GM19351 (cell line): Measurements from ENCODE around the gene ACTG2.
"Not testable (repeated sequence)": the region's sequence is repeated elsewhere in the genome, so short reads cannot be mapped to it uniquely, and the experiment has no call there.

Experiments used
- ATAC-seq: cut with Tn5 transposase; IDR thresholded peaks from one replicate; pipeline ENCODE4 v1.9.1; 2021; ENCODE audit warnings: mild to moderate bottlenecking, moderate library complexity; ENCODE audit not compliant: unreplicated experiment

ACTG2 gene

DNA sequence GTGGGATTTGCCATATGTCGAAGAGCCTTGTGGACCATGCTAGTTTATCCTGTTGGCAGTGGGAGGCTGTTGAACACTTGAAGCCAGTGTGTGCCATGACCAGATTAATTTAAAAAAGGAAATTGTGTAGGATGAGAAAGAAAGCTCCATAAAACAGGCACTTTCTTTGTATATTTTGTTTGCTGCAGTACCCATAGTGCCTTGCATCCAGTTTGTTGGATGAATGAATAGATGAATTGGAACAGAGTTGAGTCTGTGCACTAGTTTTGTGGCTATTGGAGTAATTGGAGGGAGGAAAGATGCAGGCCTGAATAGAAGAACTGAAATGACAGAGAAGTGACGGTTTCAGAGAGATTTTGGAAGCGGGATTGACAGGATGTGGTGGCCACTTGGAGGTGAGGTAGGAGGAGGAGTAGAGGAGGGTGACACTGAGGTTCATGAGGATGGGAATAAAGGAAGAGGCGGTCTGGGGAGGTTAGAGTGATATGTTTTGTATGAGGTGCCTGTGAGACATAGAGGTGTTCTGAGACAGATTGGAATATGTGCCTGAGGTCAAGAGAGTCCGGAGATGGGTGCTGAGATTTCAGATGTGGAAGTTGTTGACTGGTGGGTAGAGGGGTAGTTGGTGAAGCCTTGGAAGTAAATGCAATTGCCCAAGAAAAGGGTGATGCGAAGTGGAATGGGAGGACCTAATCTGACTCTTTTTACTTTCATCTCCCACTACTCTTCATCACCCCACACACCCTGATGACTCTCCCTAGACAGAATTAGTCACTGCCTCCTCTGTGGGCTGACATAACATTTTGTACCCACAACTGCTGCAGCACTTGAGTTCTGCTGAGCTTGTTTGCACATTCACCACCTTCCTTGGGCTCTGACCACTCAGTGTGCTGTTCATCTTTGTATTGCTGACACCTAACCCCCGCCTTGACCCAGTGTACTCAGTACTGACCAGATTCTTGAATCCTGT is 39.0 kb downstream of the ACTG2 start:
- no peak for ATAC-seq

DNA sequence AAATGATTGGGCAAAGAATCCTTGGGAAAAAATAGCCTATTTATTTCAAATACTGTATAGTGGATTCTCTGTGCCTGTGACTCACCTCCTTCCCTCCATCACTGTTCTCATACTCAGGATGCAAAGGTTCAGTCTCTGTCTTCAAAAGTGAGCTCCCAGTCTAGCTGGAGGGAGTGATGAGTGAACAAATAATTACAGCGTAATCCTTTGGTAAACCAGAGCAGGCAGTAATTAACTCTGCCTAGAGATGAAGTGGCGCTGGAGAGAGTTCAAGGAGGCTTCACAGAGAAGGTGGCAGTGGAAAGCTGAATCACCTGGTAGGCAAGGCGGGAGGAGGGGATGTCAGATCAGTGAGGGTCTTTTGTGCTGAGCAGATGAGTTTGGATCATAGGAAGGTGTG is 40.4 kb downstream of the ACTG2 start:
- no peak for ATAC-seq

DNA sequence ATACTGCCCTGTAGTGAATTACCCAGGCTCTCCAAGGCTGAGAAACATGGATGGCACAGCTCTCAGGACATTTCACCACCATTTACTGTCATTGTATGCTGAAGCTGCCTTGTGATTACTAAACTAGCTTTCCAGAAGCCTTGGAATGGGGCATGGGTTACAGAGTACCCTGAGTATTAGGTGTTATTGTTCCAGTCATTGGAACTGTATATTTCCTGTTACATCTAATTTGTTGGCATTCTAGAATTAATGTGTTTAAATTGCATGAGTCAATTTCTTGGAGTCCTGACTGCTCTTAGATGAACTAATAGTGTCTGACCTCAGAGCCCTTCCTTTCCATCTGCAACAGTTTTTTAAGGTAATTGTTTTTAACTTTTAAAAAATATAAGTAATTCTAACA is 42.8 kb downstream of the ACTG2 start:
- no peak for ATAC-seq

DNA sequence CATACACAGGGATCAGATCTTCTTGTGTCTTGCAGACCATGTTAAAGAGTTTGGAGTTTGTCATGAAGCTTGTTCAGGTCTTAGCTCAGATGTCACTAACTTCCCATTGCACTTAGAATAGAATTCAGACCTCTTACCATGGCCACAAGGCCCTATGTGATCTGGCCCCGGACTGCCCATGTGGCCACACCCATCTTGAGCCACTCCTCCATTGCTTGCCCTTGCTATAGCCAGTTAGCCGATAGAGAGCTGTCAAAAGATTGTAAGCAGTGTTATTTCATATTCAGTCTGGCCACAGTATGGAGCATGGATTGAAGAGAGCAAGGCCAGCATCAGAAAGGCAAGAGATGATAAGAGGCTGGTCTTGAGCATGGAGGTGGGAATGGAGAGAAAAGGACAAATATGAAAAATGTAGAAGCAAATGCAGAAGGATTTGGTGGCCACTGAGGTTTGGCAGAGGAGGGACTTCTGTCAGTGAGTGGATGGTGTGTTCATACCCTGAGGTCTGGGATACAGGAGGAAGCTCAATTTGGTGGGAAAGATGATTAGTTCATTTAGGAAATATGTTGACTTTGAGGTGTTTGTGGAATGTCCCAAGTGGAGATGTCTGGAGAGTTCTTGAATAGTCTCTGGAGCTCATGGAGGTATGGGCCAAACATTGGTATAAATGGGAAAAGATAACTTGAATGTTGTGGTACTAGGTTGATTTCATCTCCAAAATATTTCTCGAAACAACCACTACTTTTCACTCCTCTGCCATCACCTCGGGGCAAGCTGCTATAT is 44.5 kb downstream of the ACTG2 start:
- no peak for ATAC-seq

DNA sequence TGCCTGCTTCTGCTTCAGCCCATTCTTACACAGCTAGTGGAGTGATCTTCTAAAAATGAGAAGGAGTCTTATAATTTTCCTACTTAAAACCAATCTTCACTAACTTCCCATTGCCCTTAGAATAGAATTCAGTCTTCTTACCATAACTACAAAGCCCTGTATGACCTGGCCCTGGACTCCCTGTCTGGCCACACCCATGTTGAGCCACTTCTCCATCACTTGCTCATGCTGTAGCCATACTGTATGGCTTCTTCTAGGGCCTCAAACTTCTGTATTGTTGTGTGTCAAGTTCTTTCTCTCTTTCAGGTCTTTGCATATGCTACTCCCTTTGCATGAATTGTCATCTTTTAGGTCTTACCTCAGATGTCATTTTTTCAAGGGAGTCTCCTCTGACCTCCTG is 45.1 kb downstream of the ACTG2 start:
- no peak for ATAC-seq

DNA sequence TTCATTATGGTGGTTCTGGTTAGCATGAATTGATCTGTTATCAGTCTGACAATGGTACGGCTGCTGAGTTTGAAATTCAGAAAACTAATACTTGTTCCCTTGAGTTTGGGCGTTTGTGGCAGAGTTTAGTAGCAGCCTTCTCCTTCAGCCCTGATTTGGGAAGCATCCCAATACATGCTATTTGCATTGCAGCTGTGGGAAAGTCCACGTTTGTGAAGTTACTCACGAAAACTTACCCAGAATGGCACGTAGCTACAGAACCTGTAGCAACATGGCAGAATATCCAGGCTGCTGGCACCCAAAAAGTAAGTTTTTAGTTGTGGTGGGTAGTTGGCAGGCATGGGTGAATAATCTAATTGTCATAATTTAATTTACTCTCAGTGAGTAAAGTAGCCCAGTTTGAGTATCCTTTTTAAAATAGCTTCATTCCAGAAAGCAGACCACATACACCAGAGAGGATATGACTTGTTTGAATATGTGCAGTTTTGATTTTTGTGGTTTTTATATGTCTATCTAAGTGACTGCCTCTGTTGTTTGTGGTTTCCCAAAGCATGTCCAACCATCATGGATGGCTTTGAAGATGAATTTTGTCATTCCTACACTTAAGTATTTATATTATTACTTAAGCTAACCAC is 46.0 kb downstream of the ACTG2 start:
- no peak for ATAC-seq

DNA sequence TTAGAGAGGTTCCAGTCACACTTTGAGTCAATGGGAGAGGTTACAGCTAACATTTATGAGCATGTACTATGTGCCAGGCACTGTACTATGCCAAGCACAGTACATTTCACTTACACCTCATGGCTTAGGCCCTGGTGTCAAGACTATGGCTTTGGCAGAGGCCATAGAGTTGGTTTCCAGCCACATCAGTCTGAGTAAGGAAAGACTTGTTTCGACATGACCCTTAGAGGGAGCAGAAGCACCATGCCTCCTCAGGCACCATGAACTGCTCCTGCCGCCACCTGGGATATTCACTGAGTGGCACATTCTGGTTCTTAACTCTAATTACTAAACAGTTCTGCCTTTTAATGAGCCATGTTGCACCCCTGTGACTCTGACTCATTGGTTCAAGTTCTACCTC is 46.6 kb downstream of the ACTG2 start:
- ATAC-seq, result no peak

DNA sequence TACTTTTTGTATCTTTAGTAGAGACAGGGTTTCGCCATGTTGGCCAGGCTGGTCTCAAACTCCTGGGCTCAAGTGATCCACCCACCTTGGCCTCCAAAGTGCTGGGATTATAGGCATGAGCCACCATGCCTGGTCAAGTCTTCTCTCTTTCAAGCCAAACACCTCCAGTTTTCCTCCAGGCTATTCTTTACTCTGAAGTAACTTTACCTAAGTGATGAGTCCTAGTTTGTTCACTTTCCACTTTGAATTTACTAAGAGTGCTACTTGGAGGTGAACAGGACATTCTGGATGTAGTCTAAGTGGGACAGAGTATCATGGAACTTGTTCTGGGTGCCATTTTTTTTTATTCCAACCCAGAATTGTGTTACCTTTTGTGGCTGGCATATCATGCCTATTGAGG is 47.3 kb downstream of the ACTG2 start:
- not testable (repeated sequence) for ATAC-seq

DNA sequence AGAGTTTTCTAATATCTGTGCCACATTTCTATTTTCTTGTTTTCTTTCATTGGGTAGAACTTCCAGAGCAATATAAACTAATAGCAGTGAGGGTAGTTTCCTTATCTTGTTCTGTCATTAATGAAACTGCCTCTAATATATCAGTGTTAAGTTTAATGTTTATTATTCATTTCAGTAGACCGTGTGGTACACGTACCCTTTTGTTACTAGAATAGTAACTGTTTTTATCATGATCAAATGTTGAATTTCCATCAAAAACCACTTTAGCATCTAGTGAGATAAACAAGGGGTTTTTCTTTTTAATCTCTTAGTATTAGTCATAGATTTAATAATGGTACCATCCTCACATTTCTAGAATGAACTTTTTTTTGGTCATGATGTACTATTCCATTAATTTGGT is 49.9 kb downstream of the ACTG2 start:
- ATAC-seq, result no peak

DNA sequence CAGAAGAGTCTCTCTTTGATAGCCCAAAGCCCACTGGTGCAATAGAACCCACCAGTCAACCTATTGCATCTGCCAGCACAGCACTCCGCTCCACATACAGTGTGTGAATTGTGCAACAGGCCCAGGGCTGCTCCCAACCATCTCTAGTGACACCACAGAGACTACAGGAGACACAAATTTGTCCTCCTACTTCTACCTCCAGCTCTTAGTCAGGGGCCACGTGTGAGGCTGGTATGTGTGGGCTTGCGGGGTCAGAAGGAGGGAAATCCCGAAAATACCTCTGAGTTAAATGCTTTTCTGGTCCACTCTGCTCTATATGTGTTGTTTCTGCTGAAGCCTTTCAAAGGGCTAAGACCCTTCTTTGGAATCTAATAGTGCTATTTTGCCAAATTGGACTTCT is 51.9 kb downstream of the ACTG2 start:
- peak; percentile 57 for ATAC-seq

DNA sequence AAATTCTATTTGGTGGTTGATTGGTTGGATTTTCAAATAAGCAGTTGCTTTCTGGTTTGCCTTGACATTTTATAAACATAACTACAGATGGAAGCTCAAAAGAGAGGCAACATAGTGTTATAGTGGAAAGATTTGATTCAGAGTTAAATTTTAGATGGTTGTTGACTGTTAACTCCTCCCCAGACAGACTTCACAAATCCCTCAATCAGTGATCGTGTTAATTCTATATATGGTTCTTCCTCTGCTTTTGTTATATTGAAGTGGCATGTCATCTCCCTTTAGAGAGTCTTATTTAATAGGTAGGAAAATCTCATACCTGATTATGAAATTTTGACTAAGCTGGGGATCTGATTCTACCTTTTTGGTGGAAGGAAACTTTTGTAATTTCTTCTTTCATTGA is 53.4 kb downstream of the ACTG2 start:
- no peak for ATAC-seq

DNA sequence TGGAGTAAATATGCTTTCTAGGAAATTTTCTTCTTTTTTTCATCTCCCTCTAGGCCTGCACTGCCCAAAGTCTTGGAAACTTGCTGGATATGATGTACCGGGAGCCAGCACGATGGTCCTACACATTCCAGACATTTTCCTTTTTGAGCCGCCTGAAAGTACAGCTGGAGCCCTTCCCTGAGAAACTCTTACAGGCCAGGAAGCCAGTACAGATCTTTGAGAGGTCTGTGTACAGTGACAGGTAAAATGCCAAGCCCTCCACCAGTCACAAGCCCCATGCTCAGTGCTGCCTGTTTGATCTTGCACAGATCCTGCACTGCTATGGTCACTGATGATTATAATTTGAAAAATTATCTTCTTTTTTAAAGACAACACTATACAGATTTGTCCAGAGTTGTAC is 53.9 kb downstream of the ACTG2 start:
- no peak for ATAC-seq

DNA sequence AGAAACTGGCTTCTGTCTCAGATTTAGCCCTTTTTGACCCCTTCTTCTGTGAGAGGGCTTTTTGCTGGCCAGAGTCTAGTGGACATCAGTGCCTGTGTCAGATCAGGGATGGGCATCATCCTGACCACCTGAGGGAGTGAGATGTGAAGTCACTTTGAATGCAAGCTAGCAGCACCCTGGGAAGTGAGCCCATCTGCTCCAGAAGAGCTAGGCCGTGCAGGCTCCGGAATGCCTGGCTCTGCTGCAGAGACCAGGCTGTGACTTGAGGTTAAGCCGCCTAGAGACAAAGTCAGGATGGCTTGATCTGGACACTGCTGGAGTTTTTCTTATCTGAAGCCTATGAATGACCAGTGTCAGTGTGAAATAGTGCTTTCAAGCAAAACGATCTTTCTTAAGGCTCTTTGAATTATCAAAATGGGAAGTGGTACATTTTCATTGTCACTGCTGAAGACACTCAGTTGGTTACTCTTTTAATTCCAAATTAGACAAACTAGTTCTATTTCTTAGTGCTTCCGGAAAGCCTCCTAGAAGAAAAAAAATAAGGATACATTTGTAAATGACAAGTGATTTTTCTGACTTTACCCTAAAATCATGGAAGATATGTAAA is 54.7 kb downstream of the ACTG2 start:
- no peak for ATAC-seq

DNA sequence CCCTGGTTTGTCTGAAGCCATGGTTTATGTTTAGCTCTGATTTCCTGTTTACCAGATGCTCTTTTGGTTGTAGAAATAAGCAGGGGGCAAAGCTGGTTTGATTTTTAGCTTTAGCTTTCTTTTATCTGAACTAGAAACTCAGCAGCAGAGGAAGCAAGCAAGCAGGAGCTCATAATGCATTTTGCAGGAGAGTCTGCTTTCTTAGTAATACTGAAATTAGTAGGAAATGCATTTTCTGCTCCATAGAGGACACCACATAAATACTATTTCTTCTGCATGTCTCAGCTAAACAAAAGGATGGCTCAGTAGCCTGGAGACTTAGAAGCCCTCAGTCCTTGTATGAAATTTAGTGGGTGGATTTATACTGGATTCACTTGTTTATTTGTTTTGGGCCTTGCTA is 57.0 kb downstream of the ACTG2 start:
- no peak for ATAC-seq

DNA sequence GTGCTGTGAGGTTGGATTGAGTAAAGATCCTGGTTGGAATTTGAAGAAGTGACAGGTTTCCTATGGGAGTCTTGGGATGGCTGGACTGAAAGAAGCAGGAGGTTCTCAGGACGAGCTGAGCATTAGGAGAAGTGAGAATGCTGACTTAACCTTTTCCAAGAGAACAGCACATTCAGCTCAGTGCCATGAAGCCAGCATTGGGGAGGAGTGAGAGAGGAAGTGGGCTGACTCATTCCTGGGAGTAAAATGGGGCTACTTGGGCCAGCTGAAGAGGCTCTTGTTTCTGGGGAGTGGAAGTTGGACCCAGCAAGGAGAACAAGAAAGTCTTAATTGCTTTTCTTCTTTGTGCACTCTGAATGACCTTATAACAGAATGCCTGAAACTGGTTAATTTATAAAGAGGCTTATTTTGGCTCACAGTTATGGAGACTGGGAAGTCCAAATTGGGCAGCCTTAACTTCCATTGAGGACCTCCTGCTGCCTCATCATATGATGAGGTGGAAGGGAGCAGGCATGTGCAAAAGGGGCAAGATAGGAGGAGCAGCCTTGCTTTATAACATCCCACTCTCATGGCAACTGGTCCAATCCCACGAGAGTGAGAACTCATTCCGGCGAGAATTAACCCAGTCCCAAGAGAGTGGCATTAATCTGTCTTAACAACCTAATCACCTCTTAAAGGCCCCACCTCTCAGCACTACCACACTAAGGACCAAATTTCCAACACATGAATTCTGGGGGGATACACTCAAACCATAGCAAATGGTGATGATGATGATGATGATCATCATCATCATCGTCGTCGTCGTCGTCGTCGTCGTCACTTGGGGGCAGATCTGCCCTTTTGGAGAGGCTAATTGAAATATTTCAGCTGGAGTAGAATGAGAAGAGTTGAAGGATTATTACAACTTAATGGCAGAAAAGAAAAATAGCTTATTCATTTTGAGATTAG is 60.0 kb downstream of the ACTG2 start:
- no peak for ATAC-seq

DNA sequence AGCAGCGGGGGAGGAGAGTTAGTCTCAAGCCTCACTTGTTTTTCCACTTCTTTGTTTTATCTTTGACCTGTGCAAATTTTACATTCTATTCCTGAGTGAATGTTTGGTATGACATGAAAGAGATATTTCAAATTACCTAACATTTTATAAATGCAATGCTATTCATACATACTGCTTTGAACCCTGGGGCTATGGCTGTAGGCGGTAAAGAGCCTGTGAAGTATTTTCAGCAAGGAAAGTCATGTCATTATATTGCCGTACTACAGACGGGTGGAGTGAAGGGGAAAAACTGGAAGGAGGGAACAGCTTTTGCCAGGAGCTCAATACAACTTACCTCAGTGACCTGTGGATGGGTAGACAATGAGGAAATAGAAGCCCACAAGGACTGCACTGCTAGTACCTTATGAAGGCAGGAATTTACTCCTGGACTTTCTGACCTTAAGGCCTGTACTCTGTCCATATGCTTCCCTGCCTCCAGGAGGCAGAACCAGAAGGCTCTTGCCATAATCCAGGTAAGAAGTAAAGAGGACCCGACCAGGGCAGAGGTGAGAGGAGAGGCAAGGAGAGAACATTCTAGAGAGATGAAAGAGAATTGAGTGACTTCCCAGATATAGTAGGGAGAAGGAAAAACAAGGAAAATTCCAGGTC is 63.5 kb downstream of the ACTG2 start:
- ATAC-seq, result no peak

DNA sequence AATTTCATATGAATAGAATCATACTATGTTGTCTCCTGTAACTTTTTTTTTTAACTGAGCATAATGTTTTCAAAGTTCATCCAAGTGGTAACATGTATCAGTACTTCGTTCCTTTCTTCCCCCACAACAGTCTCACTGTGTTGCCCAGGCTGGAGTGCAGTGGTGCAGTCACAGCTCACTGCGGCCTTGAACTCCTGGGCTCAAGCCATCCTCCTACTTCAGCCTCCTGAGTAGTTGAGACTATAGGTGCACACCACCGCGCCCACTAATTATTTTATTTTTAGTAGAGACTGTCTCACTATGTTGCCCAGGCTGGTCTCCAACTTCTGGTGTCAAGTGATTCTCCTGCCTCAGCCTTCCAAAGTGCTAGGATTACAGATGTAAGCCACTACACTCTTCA is 68.5 kb downstream of the ACTG2 start:
- ATAC-seq, result no peak

DNA sequence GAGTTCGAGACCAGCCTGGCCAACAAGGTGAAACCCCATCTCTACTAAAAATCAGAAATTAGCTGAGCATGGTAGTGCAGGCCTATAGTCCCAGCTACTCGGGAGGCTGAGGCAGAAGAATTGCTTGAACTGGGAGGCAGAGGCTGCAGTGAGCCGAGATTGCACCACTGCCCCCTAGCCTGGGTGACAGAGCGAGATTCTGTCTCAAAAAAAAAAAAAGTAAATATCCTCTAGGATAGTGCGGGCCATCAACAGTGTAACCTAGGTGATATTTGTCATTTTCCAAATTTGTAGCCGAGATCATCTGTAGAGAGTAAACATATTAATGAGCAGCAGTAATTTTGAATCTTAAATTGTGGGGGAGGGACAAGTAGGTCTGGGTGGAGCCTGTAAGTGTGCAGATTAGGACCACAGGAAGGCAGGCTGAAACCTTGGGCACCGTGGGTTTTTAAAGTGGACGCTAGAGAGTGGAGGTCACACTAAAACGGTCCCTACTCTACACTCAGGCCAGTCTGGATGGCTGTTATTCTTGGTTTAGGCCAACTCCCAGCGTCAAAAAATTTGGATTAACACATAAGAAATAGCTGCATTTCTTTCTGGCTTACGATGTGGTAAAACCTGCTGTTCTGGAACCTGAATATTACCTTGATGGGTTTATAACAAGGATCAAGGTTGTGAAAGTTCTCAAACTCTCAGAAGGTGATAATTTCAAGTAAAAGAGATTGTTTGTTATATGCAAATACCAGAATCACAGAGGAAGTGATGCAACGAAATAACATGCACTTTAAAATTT is 69.2 kb downstream of the ACTG2 start:
- no peak for ATAC-seq

DNA sequence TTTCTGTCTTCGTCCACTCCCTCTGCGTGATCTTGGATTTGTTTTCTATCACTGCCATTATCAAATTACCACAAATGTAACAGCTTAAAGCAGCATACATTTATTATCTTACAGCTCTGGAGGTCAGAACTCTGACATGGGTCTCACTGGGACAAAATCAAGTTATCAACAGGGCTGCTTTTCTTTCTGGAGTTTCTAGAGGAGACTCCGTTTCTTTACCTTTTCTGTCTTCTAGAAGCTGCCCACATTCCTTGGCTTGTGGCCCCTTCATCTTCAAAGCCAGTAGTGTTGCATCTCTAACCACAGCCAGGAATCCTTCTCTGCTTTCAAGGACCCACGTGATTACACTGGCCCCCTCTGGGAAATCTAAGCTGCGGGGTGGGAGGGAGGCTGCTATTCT is 70.0 kb downstream of the ACTG2 start:
- no peak for ATAC-seq
